Hepatocyte (in vitro differentiated cells): ENCODE results near the gene EBF4.

ENCODE experiments used
- CTCF ChIP-seq: fragments of 200-600 bp; sonication (generic); IDR thresholded peaks from 2 replicates; pipeline ENCODE4 v1.5.1; 2016; ENCODE audit warnings: antibody characterized with exemption, mild to moderate bottlenecking; ENCODE audit not compliant: poor library complexity
- EZH2 ChIP-seq: fragments of 200-600 bp; sonication (generic); IDR thresholded peaks from 2 replicates; pipeline ENCODE4 v1.6.1; 2016; ENCODE audit warnings: antibody characterized with exemption, mild to moderate bottlenecking, borderline replicate concordance

GRCh38 chr20:2748551-2749342 lies 56.2 kb downstream of the EBF4 start:
- no peak for TF ChIP-seq CTCF
- TF ChIP-seq EZH2: no peak
